ENCODE results near the gene CDC42EP4.

CDC42EP4 gene

GRCh38 chr17:73261952-73262675 lies 49.7 kb downstream of the CDC42EP4 start:
- TF ChIP-seq, protein P1, sequence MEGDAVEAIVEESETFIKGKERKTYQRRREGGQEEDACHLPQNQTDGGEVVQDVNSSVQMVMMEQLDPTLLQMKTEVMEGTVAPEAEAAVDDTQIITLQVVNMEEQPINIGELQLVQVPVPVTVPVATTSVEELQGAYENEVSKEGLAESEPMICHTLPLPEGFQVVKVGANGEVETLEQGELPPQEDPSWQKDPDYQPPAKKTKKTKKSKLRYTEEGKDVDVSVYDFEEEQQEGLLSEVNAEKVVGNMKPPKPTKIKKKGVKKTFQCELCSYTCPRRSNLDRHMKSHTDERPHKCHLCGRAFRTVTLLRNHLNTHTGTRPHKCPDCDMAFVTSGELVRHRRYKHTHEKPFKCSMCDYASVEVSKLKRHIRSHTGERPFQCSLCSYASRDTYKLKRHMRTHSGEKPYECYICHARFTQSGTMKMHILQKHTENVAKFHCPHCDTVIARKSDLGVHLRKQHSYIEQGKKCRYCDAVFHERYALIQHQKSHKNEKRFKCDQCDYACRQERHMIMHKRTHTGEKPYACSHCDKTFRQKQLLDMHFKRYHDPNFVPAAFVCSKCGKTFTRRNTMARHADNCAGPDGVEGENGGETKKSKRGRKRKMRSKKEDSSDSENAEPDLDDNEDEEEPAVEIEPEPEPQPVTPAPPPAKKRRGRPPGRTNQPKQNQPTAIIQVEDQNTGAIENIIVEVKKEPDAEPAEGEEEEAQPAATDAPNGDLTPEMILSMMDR (conservative IDR thresholded peaks at IDR 0.05; ENCODE audit: low read depth, low read length) = no peak
- DNase-seq (ENCODE audit: low read depth) = no peak
- no peak overlapping the region for H3K4me3 ChIP-seq (ENCODE audit: low read length)

GRCh38 chr17:73261617-73261951 lies 50.2 kb downstream of the CDC42EP4 start, which contains the start of gene CPSF4L:
CPSF4L (minus strand) TSS chr17:73261880; CDS start chr17:73261818, 62 bp downstream.
- TF ChIP-seq, protein P1 (conservative IDR thresholded peaks at IDR 0.05; ENCODE audit: low read depth, low read length) = no peak
- DNase-seq (ENCODE audit: low read depth) = no peak
- H3K4me3 ChIP-seq (ENCODE audit: low read length) = no peak within 1 kb of the TSS

GRCh38 chr17:73257516-73257915 lies 54.3 kb downstream of the CDC42EP4 start:
- DNase-seq (ENCODE audit: low read depth) = no peak
- no peak overlapping the region for H3K4me3 ChIP-seq (ENCODE audit: low read length)
- TF ChIP-seq, protein P1 (conservative IDR thresholded peaks at IDR 0.05; ENCODE audit: low read depth, low read length) = no peak

DNA sequence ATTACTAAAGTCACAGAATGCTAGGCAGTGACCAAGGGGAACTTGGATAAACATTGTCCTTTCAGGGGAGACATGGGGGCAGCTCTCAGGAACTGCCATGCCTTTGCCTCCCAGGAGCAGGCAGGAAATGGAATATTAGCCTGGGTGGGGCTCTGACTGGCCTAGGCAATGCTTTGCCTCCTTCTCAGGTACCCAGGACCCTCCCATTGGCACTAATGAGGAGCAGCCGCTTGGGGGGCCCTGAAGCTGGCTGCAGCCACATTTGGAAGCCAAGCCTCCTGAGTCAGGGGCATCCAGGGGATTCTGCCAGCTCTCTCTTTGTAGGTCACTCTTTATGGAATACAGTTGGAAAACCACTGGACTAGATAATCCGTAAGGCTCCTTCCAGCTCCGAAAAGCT lies 55.6 kb downstream of the CDC42EP4 start:
- TF ChIP-seq, protein P1 (conservative IDR thresholded peaks at IDR 0.05; ENCODE audit: low read depth, low read length) = no peak
- no peak for DNase-seq (ENCODE audit: low read depth)
- H3K4me3 ChIP-seq (ENCODE audit: low read length) = no peak overlapping the region

- DNase-seq (ENCODE audit: low read depth) = no peak
- TF ChIP-seq, protein P1 (conservative IDR thresholded peaks at IDR 0.05; ENCODE audit: low read depth, low read length) = peak; percentile 97
- H3K4me3 ChIP-seq (ENCODE audit: low read length) = no peak overlapping the region
Observed at GRCh38 chr17:73255671-73256181, 56.1 kb downstream of the CDC42EP4 start.

GRCh38 chr17:73251871-73252270 lies 59.9 kb downstream of the CDC42EP4 start:
- TF ChIP-seq, protein P1 (conservative IDR thresholded peaks at IDR 0.05; ENCODE audit: low read depth, low read length) = no peak
- no peak for DNase-seq (ENCODE audit: low read depth)
- no peak overlapping the region for H3K4me3 ChIP-seq (ENCODE audit: low read length)

Data from retinal pigment epithelial cell (primary cell).